Forelimb muscle (tissue), 1 donor: Measurements from ENCODE around the gene NFIB. TPM values are rescaled to one million over a fixed set of nuclear protein-coding genes. Genes with fewer than 3 reads are reported as not detected.

ENCODE experiments used
- DNase-seq: peaks from one replicate; pipeline ENCODE4 v3.0.0-alpha.2; 2013; ENCODE audit warnings: low read depth
- polyA plus RNA-seq: library from polyadenylated mRNA; unstranded; fragments of 120-200 nt; gene quantifications from one replicate; pipeline ENCODE4 v1.2.1, GENCODE V29; 2013; ENCODE audit not compliant: insufficient read length

The NFIB gene
- polyA plus RNA-seq, 1 donor = 82.4 TPM

DNA sequence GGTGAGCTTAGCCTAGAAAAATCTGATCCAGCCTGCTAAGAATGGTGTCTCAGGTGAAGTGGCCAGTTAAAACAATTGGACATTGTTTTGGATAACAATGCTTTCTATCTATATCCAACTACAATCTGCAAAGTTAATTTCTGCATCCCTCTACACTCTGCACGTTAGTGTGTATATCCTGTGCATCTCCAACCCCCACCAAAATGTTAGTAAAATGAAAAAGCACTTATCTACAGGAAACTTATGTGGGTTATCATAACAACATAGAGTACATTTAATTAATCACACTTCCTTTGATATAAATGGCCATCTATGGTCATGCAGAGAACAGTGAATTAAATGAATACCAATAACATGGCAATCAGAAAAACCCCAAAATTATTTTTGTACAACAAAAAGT, 158.7 kb downstream of the NFIB start:
- no peak for DNase-seq

DNA sequence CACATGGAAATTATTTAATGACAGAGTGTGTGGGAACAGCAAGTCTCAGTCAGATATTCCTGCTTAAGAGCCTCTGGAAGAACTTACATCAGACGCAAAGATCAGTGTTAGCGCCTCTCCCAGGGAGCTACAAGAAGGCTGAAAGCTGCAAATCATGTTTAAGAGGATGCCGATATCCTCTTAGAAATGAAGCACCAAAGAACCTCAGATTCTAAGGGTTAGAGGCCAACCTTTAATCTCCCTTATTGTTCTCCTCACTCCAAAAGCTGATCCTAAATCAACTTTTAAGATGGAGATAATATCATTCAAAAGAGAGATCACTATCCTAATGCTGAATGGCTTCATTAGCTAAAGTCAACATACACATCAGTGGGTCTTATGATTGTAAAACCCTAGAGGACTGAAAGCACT, 160.6 kb downstream of the NFIB start:
- peak; percentile 53 for DNase-seq

DNA sequence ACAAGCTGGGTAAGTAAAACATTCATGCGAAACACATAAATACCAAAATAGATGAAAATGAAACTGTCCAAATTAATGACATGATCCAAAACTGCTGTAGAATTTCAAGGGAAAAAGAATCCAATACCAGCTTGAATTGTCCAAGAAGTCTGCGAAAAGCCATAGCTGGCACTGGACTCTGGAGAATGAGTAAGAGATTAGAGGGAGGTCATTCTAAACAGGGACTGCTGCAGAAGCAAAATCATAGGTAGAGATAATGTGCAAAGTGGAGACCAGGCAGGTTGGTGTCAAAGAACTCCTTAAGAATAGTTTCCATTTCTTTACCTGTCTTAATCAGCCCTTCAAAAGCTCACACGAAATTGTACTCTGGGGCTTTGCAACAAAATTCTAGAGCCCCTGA, 162.5 kb downstream of the NFIB start:
- no peak for DNase-seq

DNA sequence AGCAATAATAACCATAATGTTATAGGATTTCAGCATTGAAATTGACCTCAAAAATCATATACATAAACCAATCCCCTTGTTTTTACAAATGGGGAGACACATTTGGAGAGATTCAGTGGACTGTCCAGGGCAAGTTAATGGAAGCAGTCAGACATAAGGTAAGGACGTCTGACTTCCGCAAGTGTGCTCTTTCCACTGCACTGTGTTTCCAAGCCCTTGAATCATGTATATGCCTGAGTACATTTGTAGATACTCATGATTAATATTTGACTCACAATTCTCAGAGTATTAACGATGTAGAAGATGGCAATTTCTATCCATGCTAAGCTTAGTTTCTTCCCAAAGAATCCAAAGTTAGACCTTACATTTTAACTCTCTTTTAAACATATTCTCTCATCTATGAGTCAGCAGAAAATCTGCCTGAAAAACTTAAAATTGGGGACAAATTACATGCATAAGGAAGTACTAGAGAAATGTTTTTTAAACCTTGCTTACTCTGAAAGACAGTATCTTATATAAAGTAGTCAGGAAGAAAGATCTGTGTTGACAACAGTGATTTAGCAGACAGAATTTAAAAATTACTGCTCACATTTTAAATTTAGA, 165.3 kb downstream of the NFIB start:
- no peak for DNase-seq

DNA sequence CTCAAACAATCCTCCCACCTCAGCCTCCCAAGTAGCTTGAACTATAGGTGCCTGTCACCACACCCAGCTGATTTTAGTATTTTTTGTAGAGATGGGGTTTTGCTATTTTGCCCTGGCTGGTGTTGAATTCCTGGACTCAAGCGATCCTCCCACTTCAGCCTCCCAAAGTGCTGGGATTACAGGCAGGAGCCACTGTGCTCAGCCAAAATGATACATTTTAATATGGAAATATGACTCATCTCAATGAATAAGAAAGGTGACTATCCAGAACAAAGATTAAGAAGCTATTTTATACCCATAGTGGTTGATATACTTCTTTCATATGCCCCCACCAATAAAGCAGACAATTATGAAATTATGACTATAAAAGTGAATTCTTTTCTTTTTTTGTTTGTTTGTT, 166.2 kb downstream of the NFIB start:
- no peak for DNase-seq

DNA sequence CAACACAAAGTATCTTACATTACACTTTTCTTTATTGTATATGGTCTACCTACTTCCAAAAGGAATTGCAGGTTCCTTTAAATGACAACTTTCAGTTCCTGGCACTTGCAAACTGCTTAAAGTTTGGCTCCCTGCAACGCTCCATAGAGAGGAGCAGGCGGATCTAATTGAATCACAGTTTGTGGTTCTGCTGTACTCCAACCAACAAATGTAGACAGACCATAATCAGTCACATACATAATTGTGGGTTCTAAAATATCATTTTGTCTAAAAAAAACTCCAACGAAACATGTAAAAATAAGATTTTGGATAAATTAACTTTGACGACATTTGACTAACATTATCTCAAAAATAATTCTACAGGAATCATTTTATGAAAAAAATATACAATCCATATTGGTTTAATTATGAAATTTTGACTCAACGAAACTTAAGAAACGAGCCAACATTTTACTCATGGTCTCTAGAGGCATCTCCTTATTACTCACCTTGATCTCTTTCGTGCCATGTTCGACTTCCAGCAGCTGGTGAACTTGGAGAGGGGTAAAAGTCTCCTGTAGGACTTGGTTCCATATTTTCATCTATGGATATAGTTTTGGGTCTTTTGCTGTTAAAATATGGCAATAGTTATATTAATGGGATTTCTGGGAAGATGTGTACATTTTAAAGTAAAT, 167.6 kb downstream of the NFIB start:
- DNase-seq = no peak

DNA sequence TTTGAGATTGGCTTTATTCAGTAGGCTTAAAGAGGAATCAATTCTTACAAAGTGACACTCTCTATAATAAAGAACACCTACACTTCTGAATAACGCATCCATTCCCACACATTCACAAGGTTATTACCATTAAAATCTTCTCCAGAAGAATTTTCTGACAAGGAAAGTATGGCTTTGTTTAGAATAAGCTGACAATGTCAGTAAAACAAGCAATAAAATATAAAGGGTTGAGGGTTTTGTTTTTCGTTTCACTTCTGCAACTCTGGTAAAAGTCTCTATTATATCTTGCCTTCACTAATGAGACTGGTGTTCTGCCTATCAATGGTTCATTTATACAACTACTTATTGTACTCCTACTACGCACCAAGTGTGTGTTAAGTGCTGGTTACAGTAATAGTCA, 169.7 kb downstream of the NFIB start:
- no peak for DNase-seq

DNA sequence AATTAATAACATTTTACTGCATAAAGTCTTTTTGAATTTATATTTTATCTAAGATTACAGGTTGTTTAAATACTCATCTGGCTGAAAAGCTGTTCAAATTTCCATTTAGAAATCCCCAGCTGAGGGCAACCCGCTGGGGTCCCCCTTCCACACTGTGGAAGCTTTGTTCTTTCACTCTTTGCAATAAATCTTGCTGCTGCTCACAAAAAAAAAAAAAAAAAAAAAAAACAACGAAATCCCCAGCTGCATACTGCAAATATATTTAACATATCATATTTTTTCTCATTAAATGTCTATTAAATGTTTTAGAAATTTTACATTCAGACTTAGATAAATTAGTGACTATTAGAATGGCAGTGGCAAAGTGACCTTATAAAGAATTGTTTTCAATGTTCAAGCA, 172.2 kb downstream of the NFIB start:
- no peak for DNase-seq

DNA sequence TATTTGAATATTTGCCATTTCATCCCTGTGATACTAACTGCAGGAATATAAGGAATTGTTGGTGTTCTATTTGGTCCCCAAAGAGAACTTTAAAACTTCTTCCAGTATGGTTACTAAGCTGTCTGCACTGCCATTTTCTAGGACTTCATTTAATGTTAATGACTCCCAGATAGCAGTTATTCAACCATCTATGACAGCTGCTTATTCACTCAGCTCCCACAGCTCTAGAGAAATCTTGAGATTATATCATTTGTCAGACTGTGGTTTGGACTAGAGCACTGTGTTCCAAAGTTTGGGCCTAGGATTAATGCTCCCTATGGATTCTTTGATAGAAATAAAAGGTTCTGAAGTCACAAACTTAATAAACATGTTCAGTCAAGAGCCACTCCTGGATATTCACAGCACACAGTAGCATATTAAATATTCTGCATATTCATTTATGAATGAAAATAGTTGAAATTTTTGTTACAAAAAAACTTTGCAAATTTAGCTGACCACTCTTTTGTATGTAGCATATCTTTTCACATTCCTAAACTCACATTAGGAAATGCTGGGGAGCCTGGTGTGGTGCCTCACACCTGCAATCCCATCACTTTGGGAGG, 173.7 kb downstream of the NFIB start:
- DNase-seq = no peak

DNA sequence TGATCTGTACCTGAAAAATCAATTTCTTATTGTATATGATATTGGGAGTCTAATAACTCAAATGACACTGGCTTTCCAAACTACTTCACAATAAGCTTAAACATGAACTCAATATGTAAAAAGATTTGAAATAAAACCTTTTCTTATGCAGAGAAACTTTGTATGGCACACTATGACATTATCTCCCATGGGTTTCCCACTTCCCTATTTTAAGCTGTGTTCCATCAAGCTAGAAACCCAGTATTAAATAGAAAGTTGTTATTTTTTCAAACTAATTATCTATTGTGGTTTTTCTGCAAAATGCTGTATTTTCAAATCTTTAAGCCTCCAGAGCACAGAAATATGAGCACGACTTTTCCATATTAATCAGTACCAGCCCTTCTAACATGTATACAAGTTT, 174.7 kb downstream of the NFIB start:
- DNase-seq = no peak

DNA sequence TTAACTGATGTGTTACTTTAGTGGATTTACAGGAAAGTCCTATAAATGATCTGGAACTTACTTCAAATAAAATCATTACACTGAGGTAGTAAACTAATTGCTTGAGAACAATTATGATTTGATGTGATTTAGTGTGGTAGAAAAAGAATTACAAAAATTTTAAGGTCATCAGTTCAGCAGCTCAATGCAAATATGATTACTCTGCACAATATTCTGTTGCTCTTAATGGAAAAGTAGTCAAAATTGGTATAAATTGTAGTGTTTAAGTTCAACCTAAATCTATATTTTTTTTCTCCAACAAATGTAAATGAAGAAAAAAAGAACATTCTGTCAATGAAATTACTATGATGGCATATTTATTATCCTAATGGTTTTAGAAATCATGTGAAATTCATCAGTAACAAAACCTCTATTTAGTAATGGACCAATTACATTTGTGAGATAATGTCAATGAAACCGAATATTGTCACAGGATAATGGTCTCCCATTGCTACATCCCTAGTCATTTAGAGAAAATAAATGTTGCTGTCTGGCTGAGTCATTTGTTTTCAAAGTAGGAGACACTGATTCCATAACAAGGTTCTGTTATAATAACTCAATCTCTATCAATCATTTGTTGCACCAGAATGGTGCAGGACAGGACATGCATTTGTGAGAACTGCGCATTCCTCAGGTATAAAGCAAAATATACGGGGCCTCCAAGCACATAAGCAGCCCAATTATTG, 177.1 kb downstream of the NFIB start:
- no peak for DNase-seq

DNA sequence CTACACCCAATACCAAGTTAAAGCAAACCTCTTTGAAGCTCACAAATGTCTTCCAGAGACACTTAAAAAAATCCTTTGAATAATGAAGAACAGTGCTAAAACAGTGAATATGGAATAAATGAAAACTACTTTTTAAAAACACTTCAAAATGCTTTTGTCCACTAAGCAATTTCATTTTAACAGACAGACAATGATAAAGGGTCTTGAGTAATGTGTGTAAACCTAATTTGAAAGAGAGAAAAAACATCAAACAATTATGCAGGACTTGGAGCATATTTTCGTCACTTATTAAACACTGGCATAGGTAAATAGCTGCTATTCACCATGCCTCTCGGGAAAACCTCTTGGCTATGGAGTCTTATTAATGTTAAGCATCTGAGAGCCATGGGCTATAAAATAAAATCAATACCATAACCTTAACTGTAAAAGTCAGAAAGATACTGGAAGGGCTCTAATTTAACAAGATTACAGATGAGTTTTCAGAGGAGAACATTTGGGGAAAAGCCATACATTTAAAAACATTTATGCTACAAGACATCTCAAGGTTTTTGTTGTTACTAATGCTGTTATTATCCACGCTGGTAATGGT, 177.8 kb downstream of the NFIB start:
- no peak for DNase-seq

DNA sequence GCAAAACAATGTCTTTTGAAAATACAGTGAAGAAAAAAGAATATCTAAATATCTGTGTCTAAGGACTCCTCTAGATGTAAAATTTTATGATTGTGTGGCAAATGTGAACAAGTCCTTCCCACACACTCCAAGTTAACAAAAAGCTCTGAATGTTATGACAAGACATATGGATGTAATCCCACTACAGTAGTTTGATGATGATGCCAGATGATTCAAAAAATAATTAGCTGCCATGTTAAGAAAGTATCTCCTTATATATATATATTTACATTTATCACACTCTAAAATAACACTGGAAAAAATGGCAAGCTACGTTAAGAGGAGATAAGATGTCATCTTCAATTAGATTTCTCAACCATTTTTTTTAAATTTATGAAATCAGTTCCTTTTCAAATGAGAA, 178.5 kb downstream of the NFIB start:
- no peak for DNase-seq

DNA sequence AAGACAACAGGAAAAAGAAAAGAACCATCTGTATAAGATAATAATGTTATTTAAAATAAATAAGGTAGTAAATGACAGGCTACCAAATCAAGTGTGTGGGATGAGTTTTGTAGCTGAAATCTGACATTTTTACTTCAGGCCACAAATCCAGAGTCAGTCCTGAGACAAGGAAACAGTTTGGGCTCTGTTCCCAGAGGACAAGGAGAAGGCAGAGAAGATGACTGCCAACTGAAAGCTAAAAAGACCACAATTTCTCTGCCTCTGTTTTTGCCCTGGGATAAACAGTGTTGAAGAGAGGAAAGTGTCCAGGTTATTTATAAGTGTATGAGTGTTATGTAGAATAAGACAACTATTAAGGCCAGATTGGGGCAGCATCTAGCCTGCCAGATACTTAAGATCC, 180.5 kb downstream of the NFIB start:
- DNase-seq = no peak

DNA sequence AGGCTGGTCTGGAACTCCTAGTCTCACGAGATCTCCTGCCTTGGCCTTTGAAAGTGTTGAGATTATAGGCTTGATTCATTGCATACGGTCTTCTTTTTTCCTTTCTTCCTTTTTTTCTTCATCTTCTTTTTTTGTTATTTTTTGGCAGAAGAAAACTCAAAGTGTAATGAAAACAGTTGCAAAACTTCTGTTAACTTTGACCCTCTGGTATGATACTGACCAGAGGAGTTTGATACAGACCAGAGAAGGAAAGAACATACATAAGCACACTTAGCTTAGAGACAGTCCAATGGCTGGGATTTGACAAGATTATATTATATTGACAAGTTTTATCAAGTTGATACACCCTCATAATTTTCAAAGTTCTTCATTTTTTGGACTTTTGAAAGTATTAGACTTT, 181.2 kb downstream of the NFIB start:
- no peak for DNase-seq

DNA sequence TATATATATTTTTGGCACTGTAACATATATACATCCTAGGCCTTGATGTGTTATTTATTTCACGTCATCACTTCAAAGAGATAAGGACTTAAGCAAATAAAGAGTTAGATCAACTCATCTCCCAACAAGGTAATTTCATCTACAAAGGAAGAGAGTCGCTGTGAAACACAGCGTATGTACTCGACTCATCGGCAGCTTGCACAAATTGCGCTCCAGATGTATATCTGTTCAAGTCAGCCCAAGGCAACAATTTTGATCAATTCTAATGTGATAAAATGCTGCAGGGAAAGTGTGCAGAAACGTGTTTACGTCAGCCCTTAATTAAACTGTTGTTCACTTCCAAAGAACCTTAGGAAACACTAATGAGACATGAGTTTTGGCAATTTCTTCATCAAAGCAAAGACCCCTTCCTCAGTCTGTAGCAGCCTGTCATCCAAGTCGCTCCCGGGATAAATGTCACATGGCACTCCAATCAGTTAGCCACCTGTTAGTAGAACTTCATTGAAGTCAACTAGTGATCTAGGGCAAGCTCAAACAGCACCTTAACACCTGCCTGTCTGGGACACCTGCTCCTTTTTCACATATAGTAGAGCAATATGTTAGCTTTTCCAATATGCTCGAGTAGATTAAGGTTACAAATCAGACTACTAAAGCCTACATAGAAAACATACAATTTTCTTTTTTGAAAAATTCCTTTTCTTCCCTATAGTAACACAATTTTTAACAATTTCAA, 182.4 kb downstream of the NFIB start:
- no peak for DNase-seq

DNA sequence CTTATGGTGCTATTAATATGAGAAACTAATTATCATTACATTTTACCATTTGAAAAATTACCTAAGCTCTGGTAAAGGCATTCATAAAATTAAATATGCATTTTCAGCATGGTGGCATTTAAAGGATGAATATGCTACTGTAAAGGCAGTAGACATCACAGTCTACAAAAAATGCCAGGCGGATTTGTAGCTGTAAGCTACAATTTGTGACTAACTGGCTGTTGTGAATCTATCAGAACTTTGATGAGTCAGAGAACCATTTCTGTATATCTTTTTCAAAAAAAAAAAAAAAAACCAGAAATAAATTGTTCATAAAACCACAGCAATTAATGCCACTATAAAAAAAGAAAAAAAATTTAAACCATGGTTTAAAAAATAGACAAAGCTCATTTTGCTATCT, 186.3 kb downstream of the NFIB start:
- DNase-seq = no peak

DNA sequence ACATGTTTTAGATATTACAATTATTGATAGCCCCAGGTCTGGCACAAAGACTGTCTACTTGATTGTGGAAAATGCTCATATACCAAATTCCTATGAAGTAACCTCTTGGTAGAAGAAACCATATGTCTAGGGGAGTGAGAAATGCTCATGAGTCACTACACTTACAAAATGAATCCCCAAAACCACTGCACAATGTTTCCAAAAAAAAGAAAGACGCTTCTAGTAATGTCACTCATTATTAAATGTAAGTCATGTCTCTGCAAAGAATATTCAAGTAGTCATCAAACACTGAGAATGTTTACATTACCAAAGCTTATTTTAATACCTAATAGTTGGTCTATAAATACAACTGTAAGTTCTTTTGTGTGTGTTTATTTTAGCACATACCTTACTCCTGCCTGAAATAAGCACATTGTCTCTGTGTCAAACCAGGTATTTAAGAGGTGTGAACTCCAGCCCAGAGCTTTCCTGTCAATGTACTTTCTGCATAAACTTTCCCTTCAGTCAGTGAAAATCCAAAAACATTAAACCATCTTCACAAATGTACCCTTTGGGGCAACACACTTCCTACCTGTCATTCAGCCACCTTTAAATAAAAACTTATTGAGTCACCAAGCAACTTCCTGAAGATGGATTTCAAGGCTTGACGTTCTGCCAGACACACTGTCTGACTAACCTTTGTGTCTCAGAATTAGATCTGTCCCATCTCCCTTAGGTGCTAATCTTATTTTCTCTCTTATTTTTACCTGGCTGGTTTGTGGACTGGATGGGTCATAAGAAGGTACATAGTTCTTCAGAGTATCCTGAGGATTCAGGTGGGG, 194.0 kb downstream of the NFIB start:
- no peak for DNase-seq

DNA sequence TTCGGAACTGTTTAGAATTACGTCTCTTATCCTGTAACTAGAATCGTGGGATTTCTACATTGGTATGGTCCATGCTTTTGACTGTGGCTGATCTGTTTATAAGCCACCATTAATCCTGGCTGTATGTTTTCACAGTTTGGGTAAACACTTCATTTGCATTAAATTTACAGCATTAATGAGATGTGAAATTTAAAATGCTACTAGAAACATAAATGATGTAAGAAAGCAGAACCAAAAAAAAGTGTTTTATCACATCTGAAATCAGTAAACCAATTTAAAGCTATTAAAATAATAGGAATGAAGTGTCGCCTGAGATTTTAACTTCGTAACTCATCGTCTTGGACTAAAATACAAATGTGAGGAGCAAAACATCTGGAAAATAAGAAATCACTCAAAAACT, 201.7 kb downstream of the NFIB start:
- DNase-seq = no peak

DNA sequence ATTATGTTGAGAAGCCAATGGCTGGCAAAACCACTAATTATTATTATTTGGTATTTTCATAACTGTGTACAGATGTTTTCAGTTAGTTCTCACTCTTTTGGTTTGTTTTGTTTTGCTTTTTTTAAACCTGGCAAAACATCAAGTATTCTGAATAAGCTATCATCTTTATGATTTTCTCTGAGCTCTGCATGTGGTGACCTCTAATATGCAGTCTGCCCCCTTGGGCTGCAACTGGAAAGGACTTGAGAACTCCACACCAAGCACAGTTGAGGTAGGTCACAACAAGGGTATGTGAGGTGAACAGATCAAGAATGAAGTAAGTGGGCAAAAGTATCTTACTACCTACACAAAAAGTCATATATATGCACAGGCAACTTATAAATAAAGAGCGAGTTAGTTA, 202.2 kb downstream of the NFIB start:
- DNase-seq = no peak

DNA sequence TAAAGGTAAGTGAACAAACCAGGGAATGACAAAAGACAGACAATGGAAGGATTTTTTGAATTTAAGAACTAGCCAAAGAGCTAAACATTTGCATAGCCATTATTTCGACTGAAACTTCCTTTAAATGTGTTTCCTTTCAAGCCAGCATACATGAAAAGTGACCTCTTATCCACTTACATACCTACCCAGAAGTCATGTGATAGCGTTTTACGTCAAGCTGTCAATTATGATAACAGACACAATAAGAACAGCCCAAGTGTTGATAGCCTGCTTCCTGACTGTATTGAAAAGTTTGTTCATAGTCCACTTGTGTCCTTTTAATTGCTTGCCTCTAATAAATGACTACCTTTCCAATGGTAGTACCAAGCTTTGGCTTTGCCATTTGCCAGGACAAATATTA, 206.0 kb downstream of the NFIB start:
- no peak for DNase-seq
